SJSA1 (cell line): Measurements from ENCODE around the gene KLHL7. TPM values are rescaled to one million over a fixed set of nuclear protein-coding genes. Genes with fewer than 3 reads are reported as not detected.
A peak's percentile ranks its signal among the peaks of the same experiment; 100 is the strongest.

Experiments used
- DNase-seq, 2 experiments: peaks; one replicate each; pipeline ENCODE4 v3.0.0-alpha.2; 2015 to 2020; ENCODE audit warnings: low spot score in 2 of 2, low read depth in 1 of 2
- H3K27ac ChIP-seq: fragments of 250-450 bp; sonication (Bioruptor Pico); 2 replicates; pipeline ENCODE4 v1.5.1; 2020; ENCODE audit warnings: mild to moderate bottlenecking, moderate library complexity
- H3K27me3 ChIP-seq: fragments of 250-450 bp; sonication (Bioruptor Pico); replicated peaks from 2 replicates; pipeline ENCODE4 v1.5.1; 2020; ENCODE audit warnings: mild to moderate bottlenecking, moderate library complexity
- H3K36me3 ChIP-seq: fragments of 250-450 bp; sonication (Bioruptor Pico); 2 replicates; pipeline ENCODE4 v1.5.1; 2020; ENCODE audit warnings: mild to moderate bottlenecking
- H3K4me1 ChIP-seq: fragments of 250-450 bp; sonication (Bioruptor Pico); replicated peaks from 2 replicates; pipeline ENCODE4 v1.6.1; 2021; ENCODE audit warnings: mild to moderate bottlenecking
- H3K4me3 ChIP-seq: fragments of 250-450 bp; sonication (Bioruptor Pico); 2 replicates; pipeline ENCODE4 v1.5.1; 2020; ENCODE audit warnings: mild to moderate bottlenecking
- H3K9me3 ChIP-seq: fragments of 250-450 bp; sonication (Bioruptor Pico); replicated peaks from 2 replicates; pipeline ENCODE4 v1.5.1; 2020; ENCODE audit warnings: mild to moderate bottlenecking
- total RNA-seq: library from RNA; depleted of rRNA; stranded (reverse); fragments of >200 nt; shearing (Covaris generic); gene quantifications from 2 replicates; pipeline ENCODE4 v1.2.3, GENCODE V29; 2014

The KLHL7 gene
- total RNA-seq, 1 experiment from 2014 or later = 33.2 TPM

DNA sequence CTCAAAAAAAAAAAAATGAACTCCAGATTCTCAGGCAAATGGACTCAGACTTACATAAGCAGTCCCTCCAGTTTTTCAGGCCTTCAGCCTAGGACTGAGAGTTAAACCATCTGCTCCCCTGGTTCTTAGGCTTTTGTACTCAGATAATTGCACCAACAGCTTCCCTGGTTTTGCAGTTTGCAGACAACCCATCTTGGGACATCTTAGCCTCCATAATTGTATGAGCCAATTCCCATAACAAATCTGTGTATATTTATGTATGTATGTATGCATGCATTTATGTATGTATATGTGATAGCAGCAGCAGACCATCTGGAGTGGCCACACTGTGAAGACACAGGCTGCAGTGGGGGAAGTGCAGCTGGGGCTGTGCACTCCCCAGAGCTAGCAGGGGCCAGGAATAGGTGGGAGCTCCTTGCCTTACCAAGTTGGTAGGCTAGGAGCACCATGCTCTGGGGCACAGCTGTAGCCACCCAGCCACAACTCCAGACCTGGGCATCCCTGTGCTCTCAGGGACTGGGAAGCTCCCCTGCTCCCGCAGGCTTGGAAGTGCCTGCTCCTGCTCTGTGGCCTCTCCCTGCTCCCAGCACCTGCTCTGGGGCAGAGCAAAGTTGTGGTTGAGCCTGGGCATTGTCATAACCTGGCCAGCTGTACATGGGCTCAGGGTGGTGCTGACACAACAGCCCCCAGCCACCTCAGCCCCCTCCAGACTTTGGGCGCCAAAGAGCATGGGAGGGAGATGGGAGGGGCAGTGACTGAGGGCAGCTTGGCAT, 8.9 kb upstream of the KLHL7 start:
- Histone ChIP-seq H3K36me3 (no peaks in the 10 kb centered on the region), H3K9me3 (no peaks in the 10 kb centered on the region; the same call in 1 of the 2 replicates), H3K27ac (no peak overlapping the region), H3K27me3 (no peaks in the 10 kb centered on the region), H3K4me1 (peaks cover 8% of the 10 kb centered on the region; the same call in 1 of the 2 replicates), H3K4me3 (no peak overlapping the region)
- DNase-seq = no peak

DNA sequence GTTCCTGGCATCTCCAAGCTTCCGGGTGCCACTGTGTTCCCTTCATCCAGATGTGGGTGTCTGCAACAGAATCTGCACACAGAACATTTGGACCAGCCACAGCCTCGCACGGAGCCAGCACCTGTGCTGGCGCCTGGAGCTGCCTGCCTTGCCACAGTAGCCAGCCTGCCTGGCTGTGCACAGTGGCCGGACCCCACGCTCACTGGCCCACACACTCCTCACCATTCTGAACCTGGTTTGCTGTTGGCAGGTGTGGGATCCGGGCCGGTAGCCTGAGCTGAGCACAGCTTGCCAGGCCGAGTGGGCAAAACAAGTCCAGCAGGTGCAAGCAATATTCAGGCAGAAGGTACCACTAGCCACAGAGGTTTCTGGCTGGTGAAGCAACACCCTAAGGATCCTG, 7.6 kb upstream of the KLHL7 start:
- Histone ChIP-seq H3K36me3 (no peaks in the 10 kb centered on the region), H3K4me1 (peaks cover 3% of the 10 kb centered on the region; the same call in 1 of the 2 replicates)

DNA sequence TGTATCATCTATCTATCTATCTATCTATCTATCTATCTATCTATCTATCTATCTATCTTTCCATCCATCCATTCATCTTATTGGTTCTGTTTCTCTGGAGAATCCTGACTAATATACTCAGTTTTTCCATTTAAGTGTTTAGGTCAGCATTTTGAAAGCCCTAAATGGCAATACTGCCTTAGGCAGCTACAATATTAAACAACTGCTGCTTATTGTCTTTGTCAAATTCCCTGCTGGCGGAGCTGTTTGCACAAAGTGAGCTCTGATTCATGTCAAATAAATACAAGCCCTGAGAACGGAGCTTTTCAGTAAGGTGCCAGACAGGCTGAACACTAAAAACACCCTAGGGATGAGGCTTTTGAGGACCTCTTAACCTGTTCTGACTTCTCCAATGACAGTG, 7.1 kb upstream of the KLHL7 start:
- Histone ChIP-seq H3K4me1 (no peaks in the 10 kb centered on the region; the same call in 1 of the 2 replicates), H3K36me3 (no peaks in the 10 kb centered on the region), H3K27ac (no peak overlapping the region), H3K4me3 (no peak overlapping the region), H3K27me3 (no peaks in the 10 kb centered on the region), H3K9me3 (peaks cover 6% of the 10 kb centered on the region; the same call in 1 of the 2 replicates)
- no peak for DNase-seq

More for the DNA sequence above, 7.6 kb upstream of the KLHL7 start:
- no peak for DNase-seq
- Histone ChIP-seq H3K4me3 (no peak overlapping the region), H3K27ac (no peak overlapping the region), H3K9me3 (peaks cover 6% of the 10 kb centered on the region; the same call in 1 of the 2 replicates), H3K27me3 (no peaks in the 10 kb centered on the region)

GRCh38 chr7:23100697-23101096, 4.9 kb upstream of the KLHL7 start:
- Histone ChIP-seq H3K9me3 (peaks cover 6% of the 10 kb centered on the region; the same call in 1 of the 2 replicates), H3K27ac (no peak overlapping the region), H3K4me3 (no peak overlapping the region), H3K4me1 (no peaks in the 10 kb centered on the region), H3K36me3 (peaks cover 1% of the 10 kb centered on the region; the same call in 1 of the 2 replicates), H3K27me3 (no peaks in the 10 kb centered on the region)
- no peak for DNase-seq

GRCh38 chr7:23105086-23105643, 420 bp upstream of the KLHL7 start:
- H3K36me3 ChIP-seq = peaks cover 15% of the 10 kb centered on the region; the same call in 1 of the 2 replicates
- no peak overlapping the region for H3K27ac ChIP-seq
- H3K4me1 ChIP-seq = peaks cover 12% of the 10 kb centered on the region
- H3K4me3 ChIP-seq = peak overlapping the region; percentile 79
- no peaks in the 10 kb centered on the region for H3K27me3 ChIP-seq
- peak in 1 of 2 experiments; percentile 5 for DNase-seq
- H3K9me3 ChIP-seq = 0 out of 2 replicates have a peak, but pooled peaks cover 6% of the 10 kb centered on the region

DNA sequence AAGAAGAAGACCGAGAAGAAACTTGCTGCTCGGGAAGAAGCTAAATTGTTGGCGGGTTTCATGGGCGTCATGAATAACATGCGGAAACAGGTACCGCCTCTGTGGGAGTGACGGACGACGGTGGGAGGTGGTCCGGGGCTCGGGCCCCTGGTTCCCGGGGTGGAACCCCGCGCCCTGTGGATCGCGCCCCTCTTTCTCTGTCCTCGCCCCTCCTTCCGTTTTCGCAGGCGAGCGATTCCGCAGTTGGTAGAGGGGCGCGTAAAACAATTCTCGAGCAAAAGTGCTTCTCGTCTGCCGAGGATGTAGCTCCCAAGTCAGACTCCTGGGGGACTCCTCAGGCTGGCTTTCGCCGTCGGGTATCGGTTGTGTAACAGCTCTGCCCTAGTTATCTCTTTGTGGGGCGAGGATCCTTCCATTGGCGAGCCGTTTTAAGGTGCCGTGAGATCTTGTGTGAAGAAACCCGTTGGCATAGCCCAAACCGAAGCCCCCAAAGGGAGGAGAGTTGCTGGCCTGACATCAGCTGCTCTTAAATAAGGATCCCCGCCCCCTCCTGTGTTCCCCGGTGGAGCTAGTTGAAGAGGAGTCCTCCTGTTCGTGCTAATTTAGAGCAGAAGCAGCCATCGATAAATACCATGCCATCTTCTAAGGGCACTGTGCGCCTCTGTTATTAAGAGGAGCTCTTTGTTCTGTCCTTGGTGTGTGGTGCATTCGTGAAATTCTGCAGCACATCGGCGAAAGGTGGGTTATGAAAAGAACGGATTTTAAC, 655 bp downstream of the KLHL7 start:
- Histone ChIP-seq H3K36me3 (peaks cover 15% of the 10 kb centered on the region; the same call in 1 of the 2 replicates), H3K4me1 (peaks cover 12% of the 10 kb centered on the region), H3K27me3 (no peaks in the 10 kb centered on the region), H3K4me3 (peak overlapping the region; percentile 79), H3K9me3 (0 out of 2 replicates have a peak, but pooled peaks cover 6% of the 10 kb centered on the region), H3K27ac (peak overlapping the region; percentile 47)
- peak; percentile 47 to 58 for DNase-seq

- DNase-seq = peak in 1 of 2 experiments; percentile 4
- H3K4me1 ChIP-seq = peaks cover 12% of the 10 kb centered on the region
- no peaks in the 10 kb centered on the region for H3K27me3 ChIP-seq
- H3K9me3 ChIP-seq = 0 out of 2 replicates have a peak, but pooled peaks cover 4% of the 10 kb centered on the region
- peak overlapping the region; percentile 79 for H3K4me3 ChIP-seq
- no peak overlapping the region for H3K27ac ChIP-seq
- peaks cover 15% of the 10 kb centered on the region; the same call in 1 of the 2 replicates for H3K36me3 ChIP-seq
These were observed 1.5 kb downstream of the KLHL7 start for GRCh38 chr7:23106823-23107663.

GRCh38 chr7:23107781-23108180, 2.2 kb downstream of the KLHL7 start:
- H3K36me3 ChIP-seq = peaks cover 15% of the 10 kb centered on the region; the same call in 1 of the 2 replicates
- no peak for DNase-seq
- H3K9me3 ChIP-seq = no peaks in the 10 kb centered on the region
- no peak overlapping the region for H3K27ac ChIP-seq
- H3K4me1 ChIP-seq = peaks cover 12% of the 10 kb centered on the region
- peak overlapping the region; percentile 79; the same call in 1 of the 2 replicates for H3K4me3 ChIP-seq
- no peaks in the 10 kb centered on the region for H3K27me3 ChIP-seq

- Histone ChIP-seq H3K9me3 (no peaks in the 10 kb centered on the region), H3K4me3 (no peak overlapping the region), H3K4me1 (peaks cover 12% of the 10 kb centered on the region), H3K27me3 (no peaks in the 10 kb centered on the region), H3K36me3 (peaks cover 15% of the 10 kb centered on the region; the same call in 1 of the 2 replicates), H3K27ac (no peak overlapping the region)
- DNase-seq = no peak
These were observed 3.4 kb downstream of the KLHL7 start for GRCh38 chr7:23108995-23109394.

- Histone ChIP-seq H3K9me3 (no peaks in the 10 kb centered on the region), H3K27me3 (no peaks in the 10 kb centered on the region), H3K4me1 (peaks cover 12% of the 10 kb centered on the region), H3K36me3 (peaks cover 15% of the 10 kb centered on the region; the same call in 1 of the 2 replicates), H3K27ac (no peak overlapping the region), H3K4me3 (no peak overlapping the region)
- no peak for DNase-seq
These were observed 3.9 kb downstream of the KLHL7 start for GRCh38 chr7:23109470-23109869.

DNA sequence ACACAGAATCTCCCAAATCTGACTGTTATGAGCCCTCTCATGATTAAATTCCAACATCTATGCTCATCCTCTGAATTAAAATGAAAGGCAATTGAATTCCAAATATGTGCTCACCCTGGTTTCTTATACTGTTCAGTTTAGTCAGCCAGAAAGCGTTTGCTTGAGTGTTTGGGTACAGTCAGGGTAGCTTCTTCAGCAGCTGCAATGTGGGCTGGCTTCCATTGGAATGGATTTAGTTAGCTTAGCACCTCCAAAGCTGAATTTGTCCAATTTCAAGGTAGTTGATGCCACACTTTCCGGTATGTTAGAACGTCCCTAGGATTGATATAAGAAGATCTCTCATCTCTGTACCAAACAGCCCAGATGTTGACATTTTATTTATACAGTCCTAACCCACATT, 9.3 kb downstream of the KLHL7 start:
- Histone ChIP-seq H3K36me3 (no peaks in the 10 kb centered on the region), H3K9me3 (no peaks in the 10 kb centered on the region), H3K27me3 (no peaks in the 10 kb centered on the region), H3K4me3 (no peak overlapping the region), H3K27ac (no peak overlapping the region), H3K4me1 (no peaks in the 10 kb centered on the region)
- DNase-seq = no peak

GRCh38 chr7:23115991-23116390, 10.4 kb downstream of the KLHL7 start:
- Histone ChIP-seq H3K36me3 (no peaks in the 10 kb centered on the region), H3K27me3 (no peaks in the 10 kb centered on the region), H3K4me3 (no peak overlapping the region), H3K4me1 (no peaks in the 10 kb centered on the region), H3K27ac (no peak overlapping the region), H3K9me3 (no peaks in the 10 kb centered on the region)
- no peak for DNase-seq

DNA sequence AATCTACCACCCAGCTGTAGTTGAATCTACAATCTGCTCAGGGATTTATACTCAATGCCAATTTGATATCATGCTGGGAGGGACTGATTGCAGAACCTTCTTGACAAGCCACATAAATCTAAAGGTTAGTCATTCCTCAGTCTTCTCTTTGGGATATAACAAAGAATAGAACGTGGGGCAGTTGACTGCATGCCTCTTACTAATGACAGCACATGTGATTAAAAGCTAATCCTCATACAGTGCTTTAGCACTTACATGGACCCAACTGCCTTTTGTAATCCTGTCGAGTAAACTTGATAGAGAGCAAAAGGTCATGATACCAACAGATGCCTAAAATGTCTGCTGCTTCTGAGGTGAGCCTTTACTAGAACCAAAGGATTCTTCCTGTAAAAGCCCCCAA, 12.3 kb downstream of the KLHL7 start:
- Histone ChIP-seq H3K27ac (no peak overlapping the region), H3K4me3 (no peak overlapping the region), H3K36me3 (no peaks in the 10 kb centered on the region), H3K9me3 (no peaks in the 10 kb centered on the region), H3K27me3 (no peaks in the 10 kb centered on the region), H3K4me1 (no peaks in the 10 kb centered on the region)
- no peak for DNase-seq
